Panc1 (cell line): Measurements from ENCODE around the gene SMARCAD1.

Experiments used
- CTCF ChIP-seq: fragments of 450-650 bp; IDR thresholded peaks from 2 replicates; pipeline ENCODE4 v1.5.1; 2017; ENCODE audit warnings: mild to moderate bottlenecking
- REST ChIP-seq, 2 experiments: IDR thresholded peaks; 2 replicates each; pipeline ENCODE4 v1.6.1; 2011 to 2012; ENCODE audit warnings: low read depth in 2 of 2, control low read depth in 1 of 2, low read length in 1 of 2, mild to moderate bottlenecking in 1 of 2, moderate library complexity in 1 of 2; ENCODE audit not compliant: insufficient read depth in 1 of 2
- TCF7L2 ChIP-seq: IDR thresholded peaks from 2 replicates; pipeline ENCODE4 v1.6.1; 2011; ENCODE audit warnings: mild to moderate bottlenecking, low read depth, low read length, inconsistent platforms

DNA sequence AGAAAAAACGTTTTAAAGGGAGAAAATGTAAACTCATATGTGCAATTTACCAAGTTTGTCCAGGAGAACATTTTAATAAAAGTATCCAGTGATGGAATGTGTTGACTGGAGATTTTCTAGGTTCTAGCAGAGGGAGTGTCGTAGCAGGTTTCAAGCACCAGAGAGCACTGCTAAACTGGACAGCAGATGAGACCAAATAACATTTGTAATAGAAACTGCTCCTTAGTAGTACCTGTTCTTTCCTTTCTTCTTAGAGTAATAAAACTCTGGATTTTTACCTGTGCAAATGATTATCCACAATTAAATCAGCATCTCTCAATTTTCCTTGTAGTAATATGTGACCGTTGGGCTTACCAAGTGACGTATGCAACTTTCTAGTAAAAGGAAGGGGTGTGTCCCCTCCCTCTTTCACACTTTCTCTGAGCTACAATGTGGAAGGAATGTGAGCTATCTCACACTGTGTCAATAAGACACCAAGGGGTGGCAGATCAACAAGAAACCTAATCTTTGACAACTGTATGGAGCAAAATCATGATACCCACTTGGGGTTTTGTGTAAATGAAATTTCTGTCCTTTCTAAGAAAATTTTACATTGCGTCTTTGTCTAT, 125.4 kb downstream of the SMARCAD1 start:
- TF ChIP-seq CTCF (peak; percentile 13; the same call in 1 of the 2 replicates), TCF7L2 (no peak), REST (IDR thresholded peaks at IDR 0.05; ENCODE audit: insufficient read depth in 1 of 2, low read depth in 2 of 2, low read length in 1 of 2) (no peak)
